GM12872 (cell line): Measurements from ENCODE around the gene TMEM263.
A peak's percentile ranks its signal among the peaks of the same experiment; 100 is the strongest.

Experiments
- TF ChIP-seq, protein P1 (sequence below): IDR thresholded peaks from 3 replicates; pipeline ENCODE4 v1.5.1; 2011; ENCODE audit warnings: low read depth, mild to moderate bottlenecking, low read length, moderate library complexity; ENCODE audit not compliant: insufficient read depth

Gene TMEM263

DNA sequence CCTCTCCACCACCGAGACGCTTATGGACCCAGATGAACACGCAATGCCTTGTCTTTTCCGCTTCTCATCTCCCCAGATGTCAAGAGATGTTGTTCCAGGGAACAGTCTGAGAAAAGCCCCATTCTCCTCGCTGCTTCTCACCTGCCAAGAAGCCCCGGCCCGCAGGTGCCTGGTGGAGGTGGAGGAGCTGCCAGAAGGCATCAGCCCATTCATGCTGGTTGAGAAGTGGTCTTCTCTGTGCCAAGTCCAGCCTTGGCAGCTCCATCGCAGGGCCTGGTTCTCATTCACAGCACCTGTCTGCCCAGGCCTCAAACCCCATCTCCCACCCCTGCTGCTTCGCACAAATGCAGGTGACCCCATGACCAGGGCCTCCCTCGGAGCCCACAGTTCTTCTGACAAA lies 42.3 kb upstream of the TMEM263 start:
- TF ChIP-seq, protein P1, sequence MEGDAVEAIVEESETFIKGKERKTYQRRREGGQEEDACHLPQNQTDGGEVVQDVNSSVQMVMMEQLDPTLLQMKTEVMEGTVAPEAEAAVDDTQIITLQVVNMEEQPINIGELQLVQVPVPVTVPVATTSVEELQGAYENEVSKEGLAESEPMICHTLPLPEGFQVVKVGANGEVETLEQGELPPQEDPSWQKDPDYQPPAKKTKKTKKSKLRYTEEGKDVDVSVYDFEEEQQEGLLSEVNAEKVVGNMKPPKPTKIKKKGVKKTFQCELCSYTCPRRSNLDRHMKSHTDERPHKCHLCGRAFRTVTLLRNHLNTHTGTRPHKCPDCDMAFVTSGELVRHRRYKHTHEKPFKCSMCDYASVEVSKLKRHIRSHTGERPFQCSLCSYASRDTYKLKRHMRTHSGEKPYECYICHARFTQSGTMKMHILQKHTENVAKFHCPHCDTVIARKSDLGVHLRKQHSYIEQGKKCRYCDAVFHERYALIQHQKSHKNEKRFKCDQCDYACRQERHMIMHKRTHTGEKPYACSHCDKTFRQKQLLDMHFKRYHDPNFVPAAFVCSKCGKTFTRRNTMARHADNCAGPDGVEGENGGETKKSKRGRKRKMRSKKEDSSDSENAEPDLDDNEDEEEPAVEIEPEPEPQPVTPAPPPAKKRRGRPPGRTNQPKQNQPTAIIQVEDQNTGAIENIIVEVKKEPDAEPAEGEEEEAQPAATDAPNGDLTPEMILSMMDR = no peak

DNA sequence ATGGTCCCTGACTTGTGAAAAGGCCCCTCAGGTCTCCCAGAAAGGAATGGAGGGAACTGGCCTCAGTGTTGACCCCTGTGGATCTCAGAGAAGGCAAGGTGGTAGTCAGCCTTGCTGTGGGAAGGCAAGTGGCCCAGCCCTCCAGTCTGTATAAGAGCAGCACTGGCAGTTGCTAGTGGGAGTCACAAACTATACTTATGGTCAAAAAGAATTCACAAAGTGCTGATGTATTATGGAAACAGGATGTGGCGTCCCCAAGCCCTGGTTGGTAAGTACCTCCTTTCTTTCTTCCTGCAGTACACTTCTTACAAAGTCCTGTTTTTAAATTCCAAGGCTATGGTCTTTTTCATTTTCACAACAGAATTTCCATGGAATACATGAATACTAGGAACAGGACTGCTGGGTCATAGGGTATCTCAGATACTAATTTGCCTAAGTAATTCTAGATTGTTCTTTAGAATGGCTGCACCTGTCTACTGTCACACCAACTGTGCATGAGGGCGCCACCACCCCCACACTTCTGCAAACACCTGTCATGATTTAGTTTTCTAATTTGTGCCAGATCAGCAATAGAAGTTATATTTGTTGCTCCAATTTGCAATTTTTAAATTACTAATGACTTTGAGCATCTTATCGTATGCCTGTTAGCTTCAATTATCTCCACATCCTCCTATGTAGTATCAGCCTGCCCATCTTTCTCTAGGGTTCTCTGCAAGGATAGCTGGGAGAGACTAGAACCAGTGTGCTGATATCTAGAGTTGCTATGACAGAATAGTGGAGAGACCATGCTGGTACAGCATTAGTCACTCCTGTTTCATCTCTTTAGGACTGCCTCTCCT lies 40.7 kb upstream of the TMEM263 start:
- TF ChIP-seq, protein P1 = no peak

DNA sequence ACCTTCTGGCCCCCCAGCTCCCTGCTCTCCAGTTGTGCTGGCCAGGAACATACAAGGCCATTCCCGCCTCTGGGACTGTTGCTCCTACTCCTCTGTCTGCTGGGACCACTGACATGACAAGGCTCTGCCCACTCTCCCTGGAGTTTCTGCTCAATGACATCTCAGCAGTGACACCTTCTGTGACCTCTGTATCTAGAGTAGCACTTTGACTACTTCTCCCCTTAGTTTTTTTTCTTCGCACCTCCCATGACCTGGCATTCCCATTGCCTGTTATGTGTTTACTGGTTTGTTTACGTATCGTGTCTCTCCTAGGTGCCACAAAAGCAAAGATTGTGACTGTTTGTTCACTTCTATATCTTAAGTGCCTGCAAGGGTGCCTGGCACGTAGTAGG lies 40.1 kb upstream of the TMEM263 start:
- TF ChIP-seq, protein P1 = no peak

DNA sequence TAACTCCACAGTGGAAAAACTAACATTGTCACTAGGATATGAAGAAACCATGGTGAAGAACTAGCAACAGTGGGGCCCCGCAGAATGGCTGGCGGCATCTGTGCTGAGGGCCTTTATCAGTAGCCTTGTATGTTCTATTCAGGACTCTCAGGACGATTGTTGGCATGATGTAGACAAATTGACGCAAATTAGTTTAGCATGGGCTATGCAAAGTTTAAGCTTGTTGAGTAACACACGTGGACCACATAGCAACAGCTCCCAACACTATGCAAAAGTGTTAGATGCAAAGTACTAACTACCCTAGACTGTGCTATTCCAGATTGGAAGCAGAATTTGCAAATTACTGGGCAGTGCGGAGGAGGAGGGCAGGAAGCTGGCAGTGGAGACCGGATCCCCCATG lies 38.2 kb upstream of the TMEM263 start:
- TF ChIP-seq, protein P1 = no peak

DNA sequence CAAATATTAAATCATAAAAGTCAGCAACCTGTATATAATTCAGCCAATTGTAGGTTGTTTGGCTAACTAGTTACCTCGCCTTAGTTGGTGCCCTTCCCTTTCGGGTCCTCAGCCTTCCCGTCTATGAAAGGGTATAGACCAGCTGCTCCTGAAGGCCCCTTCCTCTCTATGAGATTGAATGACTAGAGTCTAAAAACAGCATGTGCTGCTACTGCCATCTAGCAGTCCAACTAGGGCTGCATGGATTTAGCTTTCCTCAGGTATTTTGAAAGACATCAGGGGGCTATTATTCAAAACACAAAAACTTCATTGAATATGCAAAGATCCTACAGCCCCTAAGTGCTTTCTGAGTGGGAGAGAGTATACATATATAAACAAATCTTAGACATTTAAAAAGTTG lies 37.0 kb upstream of the TMEM263 start:
- TF ChIP-seq, protein P1 = peak; percentile 55; the same call in 2 of the 3 replicates

DNA sequence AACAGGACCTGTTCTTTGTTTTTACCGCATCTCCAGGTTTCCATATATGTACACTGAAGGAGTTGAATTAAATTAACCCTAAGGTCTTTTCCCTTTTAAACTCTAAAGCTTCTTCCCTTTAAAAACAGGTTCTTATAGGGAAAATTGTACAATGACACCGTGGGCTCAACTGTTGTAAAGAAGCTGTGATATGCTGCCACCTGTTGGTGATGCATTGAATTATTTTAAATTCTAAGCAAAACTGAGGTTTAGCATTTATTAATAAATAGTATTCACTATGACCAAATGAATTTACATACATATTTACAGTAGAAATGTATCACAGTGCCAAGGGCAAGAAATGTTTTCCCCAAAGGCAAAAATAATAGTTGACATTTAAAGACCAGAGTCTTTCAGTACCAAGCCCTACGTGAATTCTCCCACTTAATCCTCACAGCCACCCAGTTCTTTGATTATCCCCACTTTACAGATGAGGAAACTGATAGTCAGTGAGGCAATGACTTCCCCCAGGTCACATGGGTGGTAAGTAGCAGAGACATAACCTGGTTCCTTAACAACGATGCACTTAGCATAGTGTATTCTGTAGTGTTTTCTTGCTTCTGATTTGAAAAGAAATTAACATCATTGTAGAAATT lies 35.7 kb upstream of the TMEM263 start:
- TF ChIP-seq, protein P1 = peak; percentile 49; the same call in 2 of the 3 replicates

DNA sequence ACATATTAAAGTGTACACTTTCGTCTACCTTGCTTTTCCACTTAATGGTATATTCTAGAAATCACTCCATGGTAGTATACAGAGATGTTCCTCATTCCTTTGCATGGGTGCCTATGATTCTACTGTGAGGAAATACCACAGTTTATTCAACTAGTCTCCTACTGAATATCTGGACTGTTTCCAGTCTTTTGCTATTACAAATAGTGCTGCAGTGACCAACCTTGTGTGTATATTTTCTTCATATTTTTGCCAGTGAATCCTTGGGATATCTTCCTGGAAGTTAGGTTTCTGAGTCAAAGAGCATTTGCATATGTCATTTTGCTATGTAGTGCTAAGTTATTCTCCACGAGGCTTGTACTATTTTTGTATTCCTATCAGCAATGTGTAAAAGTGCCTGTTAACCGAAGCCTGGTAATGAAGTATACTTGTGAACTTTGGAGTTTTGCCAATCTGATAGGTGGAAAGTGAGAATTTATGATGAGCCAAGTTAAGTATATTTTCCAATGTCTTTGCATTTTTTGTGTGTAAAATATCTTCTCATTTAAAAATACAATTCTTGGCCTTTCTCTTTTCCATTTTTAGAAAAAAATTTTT lies 31.3 kb upstream of the TMEM263 start:
- TF ChIP-seq, protein P1 = no peak
